Stomach smooth muscle (tissue), 2 donors: Measurements from ENCODE around the gene MGAM2.

Source experiments
- H3K27ac ChIP-seq: one replicate; pipeline ENCODE4 v1.7.0; 2013; ENCODE audit warnings: mild to moderate bottlenecking, low read length, inconsistent platforms
- H3K27me3 ChIP-seq, 2 donors: one replicate each; pipeline ENCODE4 v1.7.0; 2013; ENCODE audit warnings: low read length in 2 of 2; ENCODE audit not compliant: insufficient read depth in 2 of 2, control insufficient read depth in 1 of 2
- H3K36me3 ChIP-seq, 2 donors: one replicate each; pipeline ENCODE4 v1.7.0; 2013; ENCODE audit warnings: low read length in 2 of 2; ENCODE audit not compliant: control insufficient read depth in 2 of 2, insufficient read depth in 2 of 2
- H3K4me1 ChIP-seq: one replicate; pipeline ENCODE4 v1.7.0; 2013; ENCODE audit warnings: low read length; ENCODE audit not compliant: control insufficient read depth, insufficient read depth
- H3K4me3 ChIP-seq, 2 donors: one replicate each; pipeline ENCODE4 v1.7.0; 2013; ENCODE audit warnings: low read length in 2 of 2
- H3K9ac ChIP-seq, 2 donors: one replicate each; pipeline ENCODE4 v1.7.0; 2013; ENCODE audit warnings: low read length in 2 of 2, mild to moderate bottlenecking in 1 of 2
- H3K9me3 ChIP-seq, 2 donors: one replicate each; pipeline ENCODE4 v1.7.0; 2013; ENCODE audit warnings: low read length in 2 of 2; ENCODE audit not compliant: control insufficient read depth in 2 of 2
- donor health status: healthy.
- donor health status: Pancreatic carcinoma.

MGAM2 gene

DNA sequence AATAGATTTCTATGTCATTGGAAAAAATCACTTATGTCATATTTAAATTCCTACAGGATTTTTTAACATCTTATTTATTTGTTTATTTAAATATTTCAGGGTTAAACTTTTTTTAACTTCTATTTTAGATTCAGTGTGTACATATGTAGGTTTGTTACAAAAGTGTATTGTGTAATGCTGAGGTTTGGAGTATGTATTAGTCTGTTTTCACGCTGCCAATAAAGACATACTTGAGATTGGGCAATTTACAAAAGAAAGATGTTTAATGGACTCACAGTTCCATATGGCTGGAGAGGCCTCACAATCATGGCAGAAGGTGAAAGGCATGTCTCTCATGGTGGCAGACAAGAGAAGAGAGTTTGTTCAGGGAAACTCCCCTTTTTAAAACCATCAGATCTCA, 65.4 kb downstream of the MGAM2 start:
- Histone ChIP-seq H3K4me3 (no peak overlapping the region), H3K4me1 (no peaks in the 10 kb centered on the region), H3K27me3 (peaks cover 0 to 3% of the 10 kb centered on the region in 2 donors), H3K36me3 (no peaks in the 10 kb centered on the region), H3K9me3 (no peaks in the 10 kb centered on the region), H3K9ac (no peak overlapping the region), H3K27ac (no peak overlapping the region)

DNA sequence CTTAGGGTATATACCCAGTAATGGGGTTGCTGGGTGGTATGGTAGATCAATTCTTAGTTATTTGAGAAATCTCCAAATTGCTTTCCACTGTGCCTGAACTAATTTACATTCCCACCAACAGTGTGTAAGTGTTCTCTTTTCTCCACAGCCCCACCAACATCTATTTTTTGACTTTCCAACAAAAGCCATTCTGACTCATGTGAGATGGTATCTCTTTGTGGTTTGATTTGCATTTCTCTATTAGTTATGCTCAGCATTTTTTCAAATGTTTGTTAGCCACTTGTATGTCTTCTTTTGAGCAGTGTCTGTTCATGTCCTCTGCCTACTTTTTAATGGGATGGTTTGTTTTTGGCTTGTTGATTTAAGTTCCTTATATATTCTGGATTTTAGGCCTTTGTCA, 66.4 kb downstream of the MGAM2 start:
- Histone ChIP-seq H3K36me3 (no peaks in the 10 kb centered on the region), H3K4me3 (no peak overlapping the region), H3K9me3 (no peaks in the 10 kb centered on the region), H3K9ac (no peak overlapping the region), H3K4me1 (no peaks in the 10 kb centered on the region), H3K27me3 (peaks cover 0 to 4% of the 10 kb centered on the region in 2 donors), H3K27ac (no peak overlapping the region)

DNA sequence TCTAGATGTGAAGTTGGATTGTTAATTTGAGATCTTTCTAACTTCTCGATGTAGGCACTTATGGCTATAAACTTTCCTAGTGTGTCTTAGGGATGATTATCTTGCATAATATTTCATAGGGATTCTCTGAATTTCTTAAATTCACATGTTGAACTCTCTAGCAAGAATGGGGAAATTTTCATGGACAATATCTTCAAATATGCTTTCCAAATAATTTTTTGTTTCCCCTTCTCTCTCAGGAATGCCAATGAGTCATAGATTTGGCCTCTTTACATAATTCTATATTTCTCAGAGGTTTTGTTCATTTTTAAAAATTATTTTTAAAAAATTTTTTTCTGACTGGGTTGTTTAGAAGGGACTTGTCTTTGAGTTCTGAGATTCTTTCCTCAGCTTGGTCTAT, 68.9 kb downstream of the MGAM2 start:
- Histone ChIP-seq H3K36me3 (no peaks in the 10 kb centered on the region), H3K27me3 (peaks cover 0 to 4% of the 10 kb centered on the region in 2 donors), H3K4me3 (no peak overlapping the region), H3K9ac (no peak overlapping the region), H3K9me3 (no peaks in the 10 kb centered on the region), H3K4me1 (no peaks in the 10 kb centered on the region), H3K27ac (no peak overlapping the region)

- H3K9ac ChIP-seq, result no peak overlapping the region
- no peaks in the 10 kb centered on the region for H3K36me3 ChIP-seq
These were observed 69.7 kb downstream of the MGAM2 start for GRCh38 chr7:142181211-142181610.

GRCh38 chr7:142181966-142182365, 70.4 kb downstream of the MGAM2 start:
- Histone ChIP-seq H3K9me3 (no peaks in the 10 kb centered on the region), H3K4me3 (no peak overlapping the region), H3K4me1 (no peaks in the 10 kb centered on the region), H3K27ac (no peak overlapping the region), H3K27me3 (peaks cover 0 to 4% of the 10 kb centered on the region in 2 donors), H3K9ac (no peak overlapping the region), H3K36me3 (no peaks in the 10 kb centered on the region)

More at GRCh38 chr7:142181211-142181610, 69.7 kb downstream of the MGAM2 start:
- Histone ChIP-seq H3K4me3 (no peak overlapping the region), H3K9me3 (no peaks in the 10 kb centered on the region), H3K27me3 (peaks cover 0 to 4% of the 10 kb centered on the region in 2 donors), H3K27ac (no peak overlapping the region), H3K4me1 (no peaks in the 10 kb centered on the region)

GRCh38 chr7:142185069-142185468, 73.6 kb downstream of the MGAM2 start:
- H3K27me3 ChIP-seq, result peaks cover 0 to 4% of the 10 kb centered on the region in 2 donors
- no peaks in the 10 kb centered on the region for H3K36me3 ChIP-seq

GRCh38 chr7:142185801-142186200, 74.3 kb downstream of the MGAM2 start:
- H3K27me3 ChIP-seq, result peaks cover 0 to 4% of the 10 kb centered on the region in 2 donors
- H3K9ac ChIP-seq, result no peak overlapping the region
- no peaks in the 10 kb centered on the region for H3K9me3 ChIP-seq
- H3K27ac ChIP-seq, result no peak overlapping the region
- no peaks in the 10 kb centered on the region for H3K4me1 ChIP-seq
- no peaks in the 10 kb centered on the region for H3K36me3 ChIP-seq
- no peak overlapping the region for H3K4me3 ChIP-seq

More at GRCh38 chr7:142185069-142185468, 73.6 kb downstream of the MGAM2 start:
- H3K27ac ChIP-seq, result no peak overlapping the region
- no peak overlapping the region for H3K9ac ChIP-seq
- H3K4me3 ChIP-seq, result no peak overlapping the region
- no peaks in the 10 kb centered on the region for H3K4me1 ChIP-seq
- H3K9me3 ChIP-seq, result no peaks in the 10 kb centered on the region

DNA sequence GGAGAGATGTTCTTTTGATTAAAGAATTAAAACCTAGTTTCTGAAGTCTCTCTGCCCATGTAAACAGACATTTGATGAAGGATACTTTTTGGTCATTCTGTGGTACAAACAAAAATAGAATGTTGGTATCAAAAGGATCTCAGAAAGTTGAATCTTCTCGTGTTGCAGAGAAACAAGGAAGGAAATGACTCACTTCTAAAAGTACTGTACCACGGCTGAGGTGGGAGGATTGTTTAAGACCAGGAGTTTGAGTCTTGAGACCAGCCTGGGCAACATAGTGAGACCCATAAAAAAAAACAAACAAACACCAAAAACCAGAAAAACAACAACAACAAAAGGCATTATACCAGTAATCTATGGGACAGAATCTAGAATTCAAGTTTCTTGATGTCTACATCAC, 76.6 kb downstream of the MGAM2 start:
- H3K4me3 ChIP-seq, result no peak overlapping the region
- H3K27me3 ChIP-seq, result no peaks in the 10 kb centered on the region
- H3K4me1 ChIP-seq, result no peaks in the 10 kb centered on the region
- no peak overlapping the region for H3K9ac ChIP-seq
- H3K9me3 ChIP-seq, result no peaks in the 10 kb centered on the region
- H3K27ac ChIP-seq, result no peak overlapping the region
- H3K36me3 ChIP-seq, result no peaks in the 10 kb centered on the region

GRCh38 chr7:142188846-142189245, 77.3 kb downstream of the MGAM2 start:
- Histone ChIP-seq H3K36me3 (no peaks in the 10 kb centered on the region), H3K9ac (no peak overlapping the region), H3K9me3 (no peaks in the 10 kb centered on the region), H3K27ac (no peak overlapping the region), H3K4me1 (no peaks in the 10 kb centered on the region), H3K4me3 (no peak overlapping the region), H3K27me3 (no peaks in the 10 kb centered on the region)

DNA sequence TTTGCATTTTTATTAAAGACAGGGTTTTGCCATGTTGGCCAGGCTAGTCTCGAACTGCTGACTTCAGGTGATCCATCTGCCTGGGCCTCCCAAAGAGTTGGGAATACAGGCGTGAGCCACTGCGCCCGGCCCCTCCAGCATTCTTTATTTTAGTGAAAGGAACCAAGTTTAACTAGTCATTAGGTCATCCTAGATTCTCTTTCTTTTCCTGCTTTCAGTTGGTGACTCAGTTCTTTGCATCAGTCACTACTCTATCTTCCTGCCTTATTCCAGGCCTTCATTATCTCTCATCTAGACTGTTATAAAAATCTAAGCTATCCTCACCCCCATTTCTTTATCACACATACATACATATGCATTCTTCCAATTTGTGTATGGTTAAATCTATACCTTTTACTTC, 82.7 kb downstream of the MGAM2 start:
- H3K27me3 ChIP-seq, result no peaks in the 10 kb centered on the region
- H3K27ac ChIP-seq, result no peak overlapping the region
- no peaks in the 10 kb centered on the region for H3K9me3 ChIP-seq
- no peak overlapping the region for H3K9ac ChIP-seq
- no peak overlapping the region for H3K4me3 ChIP-seq
- no peaks in the 10 kb centered on the region for H3K4me1 ChIP-seq
- no peaks in the 10 kb centered on the region for H3K36me3 ChIP-seq

DNA sequence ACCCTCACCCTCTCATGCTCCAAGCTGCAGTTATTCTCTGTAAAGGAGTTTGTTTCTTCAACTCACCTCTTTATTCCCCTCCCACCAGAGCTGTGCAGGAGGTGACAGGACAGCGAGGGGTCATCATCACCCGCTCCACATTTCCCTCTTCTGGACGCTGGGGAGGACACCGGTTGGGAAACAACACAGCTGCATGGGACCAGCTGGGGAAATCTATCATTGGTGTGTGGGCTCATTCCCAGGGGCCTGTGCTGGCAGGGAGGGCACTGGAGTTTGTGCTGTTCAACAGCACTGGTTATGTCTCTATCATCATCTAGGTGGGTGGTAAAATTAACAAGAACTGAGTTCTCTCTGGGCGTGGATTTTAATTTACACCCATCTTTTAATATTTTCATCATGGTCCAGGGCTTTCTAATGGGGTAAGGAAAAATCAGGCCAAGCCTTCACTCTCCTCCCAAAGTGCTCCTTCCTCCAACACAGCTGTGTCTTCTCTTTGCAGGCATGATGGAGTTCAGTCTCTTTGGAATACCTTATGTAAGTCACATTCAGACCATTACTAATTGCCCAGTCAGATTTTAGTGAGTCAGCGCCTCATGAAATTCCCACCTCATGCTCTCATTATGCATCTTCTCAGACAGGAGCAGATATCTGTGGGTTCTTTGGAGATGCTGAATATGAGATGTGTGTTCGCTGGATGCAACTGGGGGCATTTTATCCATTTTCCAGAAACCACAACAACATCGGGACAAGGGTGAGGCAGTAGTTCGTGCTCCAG, 84.7 kb downstream of the MGAM2 start:
- H3K9me3 ChIP-seq, result no peaks in the 10 kb centered on the region
- no peak overlapping the region for H3K9ac ChIP-seq
- H3K27me3 ChIP-seq, result no peaks in the 10 kb centered on the region
- no peak overlapping the region for H3K4me3 ChIP-seq
- H3K27ac ChIP-seq, result no peak overlapping the region
- no peaks in the 10 kb centered on the region for H3K4me1 ChIP-seq
- H3K36me3 ChIP-seq, result no peaks in the 10 kb centered on the region
